Sigmoid colon (tissue), 3 donors: Measurements from ENCODE around the gene GNAQ.

Experiments used
- CTCF ChIP-seq, 4 experiments: fragments of 450-650 bp in 3 of 4; fragments of 200-600 bp in 1 of 4; IDR thresholded peaks; one replicate each; pipeline ENCODE4 v1.5.1; 2016 to 2019; ENCODE audit warnings: antibody characterized with exemption in 4 of 4, mild to moderate bottlenecking in 3 of 4, moderate library complexity in 2 of 4
- POLR2A ChIP-seq, 2 donors: fragments of 450-650 bp; IDR thresholded peaks; one replicate each; pipeline ENCODE4 v1.6.1; 2016; ENCODE audit warnings: antibody characterized with exemption in 2 of 2, mild to moderate bottlenecking in 2 of 2, moderate library complexity in 2 of 2

DNA sequence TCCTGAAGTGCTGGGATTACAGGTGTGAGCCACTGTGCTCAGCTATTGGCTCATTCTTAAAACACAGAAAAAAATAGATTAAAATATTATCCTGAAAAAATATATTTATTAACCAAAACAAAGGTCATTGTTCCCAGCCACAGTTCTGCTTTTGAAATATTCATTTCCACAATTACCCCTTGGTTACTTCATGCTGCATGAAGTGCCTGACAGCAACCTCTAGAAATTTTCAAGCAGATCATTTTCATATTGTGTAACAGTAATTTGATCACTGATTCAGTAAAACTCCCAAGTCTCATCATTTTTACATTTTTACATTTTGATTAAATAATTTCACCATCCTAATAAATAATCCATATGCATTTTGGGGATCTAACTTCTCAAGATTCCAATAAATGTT, 18.8 kb upstream of the GNAQ start:
- TF ChIP-seq POLR2A (IDR thresholded peaks at IDR 0.05) (no peak), CTCF (IDR thresholded peaks at IDR 0.05) (no peak)
